Retina (tissue), 1 donor: ENCODE results near the gene RAD51.
A peak's percentile ranks its signal among the peaks of the same experiment; 100 is the strongest.

Source experiments
- DNase-seq: peaks from one replicate; pipeline ENCODE4 v3.0.0-alpha.2; 2016

RAD51 gene

DNA sequence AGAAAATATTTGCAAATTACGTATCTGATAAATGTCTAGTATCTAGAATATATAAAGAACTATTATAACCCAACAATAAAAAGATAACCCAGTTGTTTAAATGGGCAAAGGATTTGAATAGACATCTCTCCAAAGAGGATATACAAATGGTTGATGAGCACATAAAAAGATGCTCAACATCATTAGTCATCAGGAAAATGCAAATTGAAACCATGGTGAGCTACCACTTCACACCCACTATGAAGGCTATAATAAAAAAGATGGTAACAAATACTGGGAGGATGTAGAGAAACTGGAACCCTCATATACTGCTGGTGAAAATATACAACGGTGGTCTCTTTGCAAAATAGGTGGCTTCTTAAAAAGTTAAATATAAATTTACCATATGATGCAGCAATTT lies 28.0 kb downstream of the RAD51 start:
- DNase-seq: no peak

- DNase-seq: no peak
Measured at GRCh38 chr15:40723919-40724318, 28.9 kb downstream of the RAD51 start.

- DNase-seq: no peak
Measured at GRCh38 chr15:40731034-40731433, 36.1 kb downstream of the RAD51 start.

GRCh38 chr15:40736575-40736974 lies 41.6 kb downstream of the RAD51 start:
- no peak for DNase-seq

- no peak for DNase-seq
Measured at GRCh38 chr15:40737048-40737447, 42.1 kb downstream of the RAD51 start.

GRCh38 chr15:40739047-40739446 lies 44.1 kb downstream of the RAD51 start:
- DNase-seq: no peak

- DNase-seq: no peak
Measured at GRCh38 chr15:40739854-40740253, 44.9 kb downstream of the RAD51 start.

- no peak for DNase-seq
Measured at GRCh38 chr15:40743485-40743901, 48.5 kb downstream of the RAD51 start.

DNA sequence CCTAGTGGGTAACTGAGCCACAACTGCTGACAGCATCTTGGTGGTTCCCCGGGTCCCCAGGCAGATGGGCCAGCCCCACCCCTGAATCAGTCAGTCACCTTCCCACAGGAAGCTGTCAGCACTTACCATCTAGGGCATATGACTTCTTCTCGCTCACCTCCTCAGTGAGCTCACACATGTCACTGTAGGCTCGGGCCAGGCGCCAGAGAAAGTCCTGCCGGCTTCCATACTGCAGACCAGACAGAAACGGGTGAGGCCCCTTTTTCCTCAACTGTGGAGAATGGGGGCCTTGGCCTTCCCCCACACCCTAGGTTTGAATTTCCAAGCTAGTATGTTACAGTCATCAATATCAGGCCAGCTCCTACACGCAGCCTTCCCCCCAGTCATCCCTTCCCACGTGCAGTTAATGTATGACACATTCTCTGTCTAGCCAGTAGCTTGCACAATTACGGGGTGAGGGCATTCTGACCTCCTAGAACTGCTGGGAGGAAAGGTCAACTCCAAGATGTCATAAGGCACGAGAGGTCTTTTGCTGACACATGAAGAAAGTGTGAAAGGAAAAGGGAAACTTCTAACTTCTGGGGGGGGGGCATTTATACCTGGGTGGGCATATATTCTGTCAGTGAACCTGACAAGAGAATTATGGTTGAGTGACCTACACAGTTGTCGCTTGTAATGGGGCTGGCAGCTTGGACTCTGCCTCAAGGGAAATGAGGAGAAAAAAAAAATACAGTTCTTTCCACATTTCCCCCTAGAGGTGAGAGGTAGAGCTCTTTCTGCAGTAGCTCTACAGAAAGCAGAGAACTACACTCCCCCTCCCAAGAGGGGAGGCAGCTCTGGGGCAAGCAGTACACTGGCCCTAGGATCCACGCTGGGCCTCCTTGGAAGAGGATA lies 49.2 kb downstream of the RAD51 start:
- DNase-seq: no peak

GRCh38 chr15:40744815-40745152 lies 49.8 kb downstream of the RAD51 start:
- DNase-seq: peak; percentile 17

DNA sequence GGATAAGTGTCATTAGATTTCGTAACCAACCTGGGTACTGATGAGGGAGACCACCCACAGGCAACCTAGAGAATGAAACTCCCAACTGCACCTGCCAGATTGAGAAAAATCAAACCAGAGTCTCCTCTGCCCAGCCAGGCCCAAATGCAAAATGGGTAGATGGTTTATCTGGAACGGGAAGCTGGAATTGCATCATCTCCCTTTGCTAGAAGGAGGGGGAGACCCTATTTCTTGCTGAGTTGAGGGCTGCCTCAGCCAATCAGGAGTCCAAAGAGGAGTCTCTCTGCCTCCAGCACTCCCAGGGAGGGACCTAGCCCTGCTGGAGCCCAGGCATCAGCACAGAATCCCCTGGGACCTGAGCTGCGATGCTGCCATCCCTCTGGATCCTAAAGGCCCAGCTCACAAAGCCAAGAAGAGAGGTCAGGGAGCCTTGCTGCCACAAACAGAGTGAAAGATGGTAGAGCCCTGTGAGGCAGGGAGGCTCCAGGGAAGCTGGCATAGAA lies 52.0 kb downstream of the RAD51 start:
- DNase-seq: no peak

GRCh38 chr15:40747685-40748631 lies 53.0 kb downstream of the RAD51 start:
- no peak for DNase-seq

DNA sequence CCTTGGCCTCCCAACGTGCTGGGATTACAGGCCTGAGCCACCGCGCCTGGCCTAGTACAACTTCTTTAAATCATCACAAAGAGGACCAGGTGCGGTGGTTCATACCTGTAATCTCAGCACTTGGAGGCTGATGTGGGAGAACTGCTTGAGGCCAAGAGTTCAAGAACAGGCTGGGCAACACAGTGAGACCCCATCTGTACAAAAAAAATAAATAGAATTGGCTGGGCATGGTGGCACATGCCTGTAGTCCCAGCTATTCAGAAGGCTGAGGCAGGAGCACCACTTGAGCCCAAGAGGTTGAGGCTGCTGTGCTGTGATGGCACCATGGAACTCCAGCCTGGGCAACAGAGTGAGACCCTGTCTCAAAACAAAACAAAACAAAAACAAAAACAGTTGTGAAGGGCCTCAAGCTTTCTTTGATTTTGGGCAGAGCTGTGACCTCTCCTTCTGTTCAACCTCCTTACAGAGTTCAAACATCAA lies 54.2 kb downstream of the RAD51 start:
- no peak for DNase-seq

- DNase-seq: no peak
Measured at GRCh38 chr15:40750885-40751284, 55.9 kb downstream of the RAD51 start.

DNA sequence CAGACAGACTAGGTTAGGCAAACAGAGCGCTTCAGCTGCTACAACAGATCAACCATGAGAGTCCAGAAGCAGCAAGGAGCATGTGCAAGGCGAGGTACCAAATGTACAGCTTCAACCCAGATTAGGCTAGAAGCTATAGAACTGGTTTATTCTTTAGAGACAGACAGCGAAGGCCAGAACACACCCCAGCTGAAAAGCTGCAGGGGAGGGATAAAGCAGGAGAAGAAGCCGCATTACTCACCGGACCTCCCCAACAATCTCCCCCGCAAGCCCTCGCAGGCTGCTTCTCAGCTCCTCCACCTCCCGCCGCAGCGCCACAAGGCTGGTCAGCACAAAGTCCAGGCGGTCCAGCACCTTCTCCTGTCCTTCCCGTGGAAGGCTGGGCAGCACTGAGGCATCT lies 56.8 kb downstream of the RAD51 start:
- no peak for DNase-seq

DNA sequence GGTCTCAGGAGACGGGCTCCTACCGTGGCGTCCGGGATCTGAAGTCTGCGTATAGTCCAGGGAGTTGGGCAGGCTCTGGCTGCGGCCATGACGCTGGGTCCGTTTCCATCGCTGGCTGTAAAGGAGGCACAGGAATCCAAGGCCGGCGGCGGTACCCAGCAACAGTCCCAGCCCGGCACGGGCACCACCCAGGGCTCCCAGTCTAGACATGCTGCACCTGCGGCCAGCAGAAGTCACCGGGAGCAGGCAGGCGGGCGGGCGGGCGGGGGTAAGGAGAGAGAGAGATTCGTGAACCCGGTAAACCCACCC lies 59.6 kb downstream of the RAD51 start:
- DNase-seq: no peak

- DNase-seq: peak; percentile 98
Measured at GRCh38 chr15:40754883-40755811, 60.2 kb downstream of the RAD51 start, which contains the start of gene RMDN3. Gene RMDN3 (minus strand): TSS chr15:40755254. CDS start chr15:40754783, 471 bp downstream.

DNA sequence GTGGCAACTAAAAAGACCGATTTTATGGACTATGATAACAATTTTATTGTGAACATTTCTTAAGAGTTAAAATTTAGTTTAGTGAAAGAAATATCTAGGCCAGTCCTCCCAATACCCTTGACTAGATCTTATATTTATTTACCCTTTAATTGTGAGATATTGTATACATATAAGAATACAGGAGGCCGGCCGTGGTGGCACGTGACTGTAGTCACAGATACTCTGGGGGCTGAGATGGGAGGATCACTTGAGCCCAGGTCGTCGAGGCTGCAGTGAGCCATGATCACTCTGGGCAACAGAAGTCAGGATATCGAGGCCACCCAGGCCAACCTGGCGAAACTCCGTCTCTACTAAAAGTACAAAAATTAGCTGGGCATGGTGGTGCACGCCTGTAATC lies 60.8 kb downstream of the RAD51 start:
- no peak for DNase-seq

DNA sequence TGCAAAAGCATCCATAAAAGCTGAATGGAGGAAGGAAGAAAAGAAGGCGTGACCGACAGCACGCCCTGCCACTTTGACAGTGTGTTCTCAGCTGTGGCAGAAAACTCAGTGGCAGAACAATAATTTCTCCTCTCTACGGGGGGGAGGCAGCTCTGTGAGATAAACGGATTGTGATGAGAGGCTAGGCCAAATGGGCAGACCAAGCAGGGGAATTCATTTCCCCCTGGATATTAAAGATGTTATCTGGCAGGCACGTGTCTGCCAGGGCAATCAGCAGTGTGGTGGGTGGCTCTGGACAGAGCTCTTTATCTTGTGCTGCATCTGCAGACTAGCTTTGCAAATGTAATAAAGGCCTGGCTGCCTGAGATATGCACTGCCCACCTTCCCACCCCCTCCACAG lies 62.0 kb downstream of the RAD51 start:
- no peak for DNase-seq

GRCh38 chr15:40759961-40760360 lies 65.0 kb downstream of the RAD51 start:
- no peak for DNase-seq

DNA sequence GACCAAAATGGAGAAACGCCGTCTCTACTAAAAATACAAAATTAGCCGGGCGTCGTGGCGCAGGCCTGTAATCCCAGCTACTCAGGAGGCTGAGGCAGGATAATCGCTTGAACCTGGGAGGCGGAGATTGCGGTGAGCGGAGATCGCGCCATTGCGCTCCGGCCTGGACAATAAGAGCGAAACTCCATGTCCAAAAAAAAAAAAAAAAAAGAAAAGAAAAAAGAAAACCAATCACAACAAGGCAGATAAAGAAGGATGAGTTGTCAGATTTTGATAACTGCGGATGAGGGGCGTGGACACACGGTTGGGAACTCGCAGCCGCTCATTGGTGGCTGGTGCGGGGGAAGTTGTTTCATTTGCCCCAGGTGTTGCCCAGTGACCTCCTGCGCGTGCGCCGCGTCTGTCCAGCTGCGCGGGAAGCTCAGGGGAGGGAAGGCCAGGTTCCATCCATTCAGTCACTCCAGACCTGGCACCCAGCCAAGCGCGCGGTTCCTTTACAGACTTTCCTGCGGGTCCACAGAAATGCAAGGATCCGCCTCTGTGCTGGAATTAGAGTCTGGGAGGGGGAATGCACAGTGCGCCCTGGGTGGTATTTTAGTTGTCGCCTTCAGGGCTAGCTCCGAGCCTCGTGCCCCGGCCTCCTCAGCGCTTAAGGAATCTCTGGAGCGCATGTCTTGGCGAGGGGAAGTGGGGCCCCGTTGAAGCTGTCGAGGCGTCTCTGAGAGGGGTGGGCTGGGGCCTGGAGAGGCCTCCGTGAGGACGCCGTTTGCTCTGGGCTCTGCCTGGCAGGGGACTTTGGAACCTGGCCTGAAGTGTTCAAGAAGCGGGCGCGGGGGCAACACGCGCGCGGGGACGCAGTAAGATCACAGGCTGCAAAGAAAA lies 68.2 kb downstream of the RAD51 start:
- DNase-seq: no peak
